ENCODE data around the gene KCNIP1. TPM values are rescaled to one million over a fixed set of nuclear protein-coding genes. Genes with fewer than 3 reads are reported as not detected.

KCNIP1 gene
- total RNA-seq, 4 donors from 2014 or later = 0.97 to 1.7 TPM; not detected in 2

GRCh38 chr5:170557314-170557713 is 53.5 kb downstream of the KCNIP1 start:
- no peak for DNase-seq (ENCODE audit: extremely low spot score)
- Histone ChIP-seq H3K36me3 (no peaks in the 10 kb centered on the region), H3K4me1 (peaks cover 3 to 34% (median 27%) of the 10 kb centered on the region in 4 donors), H3K27me3 (peaks cover 0 to 31% (median 1%) of the 10 kb centered on the region in 4 donors), H3K27ac (replicated peaks in 1 of 4) (no peak overlapping the region), H3K4me3 (no peak overlapping the region), H3K9me3 (no peaks in the 10 kb centered on the region)
- no peak for TF ChIP-seq POLR2A (IDR thresholded peaks at IDR 0.05; ENCODE audit: low read depth)
- TF ChIP-seq POLR2AphosphoS5 (IDR thresholded peaks at IDR 0.05) = no peak
- TF ChIP-seq EP300 (IDR thresholded peaks at IDR 0.05) = no peak
- no peak for TF ChIP-seq CTCF (IDR thresholded peaks at IDR 0.05)
- 87% methylated on average over 3 of the region's 3 CpGs for WGBS
- intact Hi-C loops (cut with DNase I) = no loop called here

GRCh38 chr5:170559296-170559695 is 55.5 kb downstream of the KCNIP1 start:
- no peak overlapping the region for H3K27ac ChIP-seq (replicated peaks in 1 of 4)
- WGBS = 71% methylated on average over 3 of the region's 3 CpGs
- peaks cover 0 to 25% (median 1%) of the 10 kb centered on the region in 4 donors for H3K27me3 ChIP-seq
- H3K9me3 ChIP-seq = no peaks in the 10 kb centered on the region
- DNase-seq (ENCODE audit: extremely low spot score) = no peak
- intact Hi-C loops (cut with DNase I) = no loop called here
- peaks cover 0 to 14% (median 13%) of the 10 kb centered on the region in 4 donors for H3K4me1 ChIP-seq
- no peak overlapping the region for H3K4me3 ChIP-seq
- TF ChIP-seq POLR2AphosphoS5 (IDR thresholded peaks at IDR 0.05) (no peak), EP300 (IDR thresholded peaks at IDR 0.05) (no peak), POLR2A (IDR thresholded peaks at IDR 0.05; ENCODE audit: low read depth) (no peak), CTCF (IDR thresholded peaks at IDR 0.05) (no peak)
- H3K36me3 ChIP-seq = no peaks in the 10 kb centered on the region

GRCh38 chr5:170560938-170561337 is 57.1 kb downstream of the KCNIP1 start:
- Histone ChIP-seq H3K27ac (replicated peaks in 1 of 4) (no peak overlapping the region), H3K4me1 (no peaks in the 10 kb centered on the region), H3K9me3 (no peaks in the 10 kb centered on the region), H3K27me3 (peaks cover 0 to 25% (median 0%) of the 10 kb centered on the region in 4 donors), H3K4me3 (no peak overlapping the region), H3K36me3 (no peaks in the 10 kb centered on the region)
- WGBS = 91% methylated on average over 7 of the region's 7 CpGs
- no peak for DNase-seq (ENCODE audit: extremely low spot score)
- intact Hi-C loops (cut with DNase I) = no loop called here
- TF ChIP-seq CTCF (IDR thresholded peaks at IDR 0.05) (no peak), POLR2AphosphoS5 (IDR thresholded peaks at IDR 0.05) (no peak), POLR2A (IDR thresholded peaks at IDR 0.05; ENCODE audit: low read depth) (no peak), EP300 (IDR thresholded peaks at IDR 0.05) (no peak)

GRCh38 chr5:170562166-170562874 is 58.5 kb downstream of the KCNIP1 start:
- Histone ChIP-seq H3K4me3 (no peak overlapping the region), H3K27ac (replicated peaks in 1 of 4) (no peak overlapping the region), H3K4me1 (no peaks in the 10 kb centered on the region), H3K27me3 (peaks cover 0 to 15% (median 0%) of the 10 kb centered on the region in 4 donors), H3K9me3 (no peaks in the 10 kb centered on the region), H3K36me3 (no peaks in the 10 kb centered on the region)
- TF ChIP-seq CTCF (IDR thresholded peaks at IDR 0.05) = no peak
- no peak for TF ChIP-seq POLR2AphosphoS5 (IDR thresholded peaks at IDR 0.05)
- no peak for TF ChIP-seq POLR2A (IDR thresholded peaks at IDR 0.05; ENCODE audit: low read depth)
- TF ChIP-seq EP300 (IDR thresholded peaks at IDR 0.05) = no peak
- DNase-seq (ENCODE audit: extremely low spot score) = no peak
- 86% methylated on average over 6 of the region's 6 CpGs for WGBS
- intact Hi-C loops (cut with DNase I) = no loop called here

GRCh38 chr5:170562875-170563228 is 59.0 kb downstream of the KCNIP1 start:
- DNase-seq (ENCODE audit: extremely low spot score) = no peak
- intact Hi-C loops (cut with DNase I) = no loop called here
- H3K36me3 ChIP-seq = no peaks in the 10 kb centered on the region
- no peak overlapping the region for H3K4me3 ChIP-seq
- H3K4me1 ChIP-seq = no peaks in the 10 kb centered on the region
- no peaks in the 10 kb centered on the region for H3K9me3 ChIP-seq
- WGBS = 86% methylated on average over 4 of the region's 4 CpGs
- peaks cover 0 to 15% (median 0%) of the 10 kb centered on the region in 4 donors for H3K27me3 ChIP-seq
- no peak for TF ChIP-seq POLR2AphosphoS5 (IDR thresholded peaks at IDR 0.05)
- no peak for TF ChIP-seq CTCF (IDR thresholded peaks at IDR 0.05)
- TF ChIP-seq EP300 (IDR thresholded peaks at IDR 0.05) = no peak
- H3K27ac ChIP-seq (replicated peaks in 1 of 4) = no peak overlapping the region

Measured in esophagus muscularis mucosa (tissue), 4 donors.